Measurements from ENCODE around the gene FNDC1.

FNDC1 gene

GRCh38 chr6:159311618-159312017 lies 142.4 kb downstream of the FNDC1 start:
- DNase-seq = no peak

DNA sequence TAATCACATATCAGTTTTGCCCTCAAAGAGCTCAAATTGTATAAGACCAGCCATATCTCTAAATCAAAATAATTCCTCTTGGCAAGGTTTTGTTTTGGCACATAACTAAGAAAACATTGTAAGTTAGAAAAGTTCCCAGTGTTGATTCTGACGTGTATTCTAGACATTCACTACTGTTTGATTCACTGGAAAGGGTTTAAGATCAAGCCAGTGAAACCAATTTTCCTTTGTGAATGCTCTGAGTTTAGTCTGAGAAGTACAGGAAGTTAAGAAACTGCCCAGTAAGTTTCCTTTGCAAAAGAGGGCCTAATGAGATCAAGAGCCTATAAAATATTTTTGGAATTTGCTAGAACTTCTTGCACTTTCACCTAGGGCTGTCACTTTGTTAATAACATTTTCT lies 143.0 kb downstream of the FNDC1 start:
- no peak for DNase-seq

GRCh38 chr6:159313018-159313417 lies 143.8 kb downstream of the FNDC1 start:
- DNase-seq = no peak

- DNase-seq = no peak
Observed at GRCh38 chr6:159315562-159315961, 146.4 kb downstream of the FNDC1 start.

GRCh38 chr6:159317430-159317829 lies 148.2 kb downstream of the FNDC1 start:
- no peak for DNase-seq

- no peak for DNase-seq
Observed at GRCh38 chr6:159321267-159321666, 152.1 kb downstream of the FNDC1 start.

Measured in NCI-H82 (cell line).